Muscle of leg (tissue), 11 donors: ENCODE data around the gene SLC12A7. TPM values are rescaled to one million over a fixed set of nuclear protein-coding genes. Genes with fewer than 3 reads are reported as not detected.

Experiments
- DNase-seq: peaks from one replicate; pipeline ENCODE4 v3.0.0; 2013
- H3K27ac ChIP-seq: one replicate; pipeline ENCODE4 v1.5.1; 2013; ENCODE audit warnings: mild to moderate bottlenecking, low read length, control low read depth
- H3K27me3 ChIP-seq: one replicate; pipeline ENCODE4 v1.6.1; 2013; ENCODE audit warnings: low read length; ENCODE audit not compliant: control insufficient read depth, insufficient read depth
- H3K36me3 ChIP-seq: one replicate; pipeline ENCODE4 v1.6.1; 2013; ENCODE audit warnings: low read length; ENCODE audit not compliant: control insufficient read depth, insufficient read depth
- H3K4me1 ChIP-seq: one replicate; pipeline ENCODE4 v1.6.1; 2013; ENCODE audit warnings: low read length; ENCODE audit not compliant: control insufficient read depth, insufficient read depth
- H3K4me3 ChIP-seq: one replicate; pipeline ENCODE4 v1.5.1; 2013; ENCODE audit warnings: low read length, control low read depth
- H3K9me3 ChIP-seq: replicated peaks from 2 replicates; pipeline ENCODE4 v1.6.1; 2013; ENCODE audit warnings: low read depth, low read length; ENCODE audit not compliant: control insufficient read depth
- WGBS: methylation state at CpG from one replicate; pipeline ENCODE4 v1.1.5; 2013; ENCODE audit warnings: missing lambda C conversion rate; ENCODE audit not compliant: insufficient coverage; 5-methylcytosine and 5-hydroxymethylcytosine counted together
- polyA plus RNA-seq, 8 donors: library from polyadenylated mRNA; unstranded; fragments of 120-200 nt; gene quantifications; one replicate each; pipeline versions ENCODE4 v1.2.1 to v1.2.3, GENCODE V29; 2013; ENCODE audit warnings: inconsistent platforms in 1 of 8, low replicate concordance in 1 of 8; ENCODE audit not compliant: insufficient read length in 8 of 8, insufficient read depth in 1 of 8
- total RNA-seq: library from RNA; stranded (reverse); fragments of 120-200 nt; gene quantifications from one replicate; pipeline ENCODE4 v1.2.4, GENCODE V29; 2013

The SLC12A7 gene
- total and polyA plus RNA-seq, 9 donors = 5.5 to 12.5 (median 10.8) TPM

DNA sequence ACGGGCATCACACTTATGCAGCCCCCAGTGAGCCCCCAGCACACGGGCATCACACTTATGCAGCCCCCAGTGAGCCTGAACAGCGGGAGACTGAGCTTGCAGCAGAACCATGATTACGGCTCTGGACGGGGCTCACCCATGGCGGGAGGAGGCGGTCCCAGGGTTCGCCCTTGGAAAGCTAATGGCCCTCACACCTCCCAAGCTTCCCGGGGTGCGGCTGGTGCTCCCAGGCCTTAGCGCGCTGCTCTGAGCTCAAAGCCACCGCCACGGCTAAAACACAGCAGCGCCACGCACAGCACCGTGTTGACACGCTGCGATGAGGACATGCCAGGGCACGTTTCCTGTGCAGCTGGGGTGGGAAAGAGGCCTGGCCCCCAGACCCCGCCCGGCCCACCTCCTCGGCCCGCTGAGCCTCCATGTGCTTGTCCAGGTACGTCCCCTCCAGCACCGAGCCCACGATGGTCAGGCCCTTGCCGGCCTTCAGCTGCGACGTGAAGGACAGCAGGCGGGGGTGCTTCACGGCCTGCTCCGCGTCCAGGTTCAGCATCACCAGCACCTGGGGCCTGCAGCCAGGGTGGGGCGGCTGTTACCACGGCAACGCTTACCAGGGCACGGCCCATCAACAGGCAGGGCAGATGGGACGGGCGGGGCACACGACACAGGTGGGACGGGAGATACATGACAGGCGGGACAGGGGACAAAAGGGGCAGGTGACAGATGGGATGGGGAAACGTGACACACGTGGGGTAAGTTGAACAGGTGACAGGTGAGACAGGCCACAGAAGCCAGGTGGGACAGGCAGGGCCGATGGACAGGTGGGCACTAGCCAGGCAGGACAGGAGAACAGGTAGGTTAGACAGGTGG is 38.4 kb downstream of the SLC12A7 start:
- no peak for DNase-seq
- no peak overlapping the region for H3K27ac ChIP-seq
- no peaks in the 10 kb centered on the region for H3K4me1 ChIP-seq
- peaks cover 15% of the 10 kb centered on the region for H3K36me3 ChIP-seq
- WGBS = 80% methylated on average over 40 of the region's 46 CpGs
- H3K4me3 ChIP-seq = no peak overlapping the region
- H3K9me3 ChIP-seq = no peaks in the 10 kb centered on the region
- no peaks in the 10 kb centered on the region for H3K27me3 ChIP-seq

GRCh38 chr5:1069720-1070088 is 42.2 kb downstream of the SLC12A7 start:
- H3K4me3 ChIP-seq = no peak overlapping the region
- WGBS = 78% methylated on average over 8 of the region's 15 CpGs
- DNase-seq = no peak
- peaks cover 7% of the 10 kb centered on the region for H3K36me3 ChIP-seq
- H3K27me3 ChIP-seq = no peaks in the 10 kb centered on the region
- H3K9me3 ChIP-seq = no peaks in the 10 kb centered on the region
- H3K4me1 ChIP-seq = peaks cover 11% of the 10 kb centered on the region
- no peak overlapping the region for H3K27ac ChIP-seq

- 91% methylated on average over 26 of the region's 33 CpGs for WGBS
- no peak overlapping the region for H3K4me3 ChIP-seq
- H3K36me3 ChIP-seq = peaks cover 10% of the 10 kb centered on the region
- H3K9me3 ChIP-seq = no peaks in the 10 kb centered on the region
- no peaks in the 10 kb centered on the region for H3K27me3 ChIP-seq
- peaks cover 11% of the 10 kb centered on the region for H3K4me1 ChIP-seq
- DNase-seq = no peak
- H3K27ac ChIP-seq = no peak overlapping the region
These were observed 42.8 kb downstream of the SLC12A7 start for GRCh38 chr5:1068895-1069719.

- H3K9me3 ChIP-seq = no peaks in the 10 kb centered on the region
- DNase-seq = peak; percentile 55
- no peak overlapping the region for H3K27ac ChIP-seq
- H3K27me3 ChIP-seq = no peaks in the 10 kb centered on the region
- WGBS = 68% methylated on average over 31 of the region's 34 CpGs
- H3K4me1 ChIP-seq = peaks cover 11% of the 10 kb centered on the region
- H3K4me3 ChIP-seq = no peak overlapping the region
- peaks cover 7% of the 10 kb centered on the region for H3K36me3 ChIP-seq
These were observed 43.5 kb downstream of the SLC12A7 start for GRCh38 chr5:1068204-1068894.

GRCh38 chr5:1067141-1068121 is 44.4 kb downstream of the SLC12A7 start:
- Histone ChIP-seq H3K4me3 (no peak overlapping the region), H3K27ac (no peak overlapping the region), H3K27me3 (no peaks in the 10 kb centered on the region), H3K36me3 (peaks cover 7% of the 10 kb centered on the region), H3K4me1 (peaks cover 11% of the 10 kb centered on the region), H3K9me3 (no peaks in the 10 kb centered on the region)
- DNase-seq = no peak
- WGBS = 66% methylated on average over 45 of the region's 45 CpGs

GRCh38 chr5:1066676-1067075 is 45.2 kb downstream of the SLC12A7 start:
- Histone ChIP-seq H3K4me3 (no peak overlapping the region), H3K4me1 (peaks cover 11% of the 10 kb centered on the region), H3K36me3 (peaks cover 7% of the 10 kb centered on the region), H3K9me3 (no peaks in the 10 kb centered on the region), H3K27ac (no peak overlapping the region), H3K27me3 (no peaks in the 10 kb centered on the region)
- no peak for DNase-seq
- 82% methylated on average over 12 of the region's 12 CpGs for WGBS

GRCh38 chr5:1065891-1066650 is 45.8 kb downstream of the SLC12A7 start:
- Histone ChIP-seq H3K9me3 (no peaks in the 10 kb centered on the region), H3K27me3 (no peaks in the 10 kb centered on the region), H3K4me3 (no peak overlapping the region), H3K36me3 (peaks cover 7% of the 10 kb centered on the region), H3K4me1 (peaks cover 11% of the 10 kb centered on the region), H3K27ac (no peak overlapping the region)
- no peak for DNase-seq
- 85% methylated on average over 14 of the region's 16 CpGs for whole genome bisulfite sequencing

GRCh38 chr5:1065143-1065750 is 46.6 kb downstream of the SLC12A7 start:
- no peak for DNase-seq
- H3K4me3 ChIP-seq = no peak overlapping the region
- 91% methylated on average over 17 of the region's 26 CpGs for WGBS
- H3K36me3 ChIP-seq = peaks cover 7% of the 10 kb centered on the region
- H3K27me3 ChIP-seq = no peaks in the 10 kb centered on the region
- H3K4me1 ChIP-seq = peaks cover 11% of the 10 kb centered on the region
- no peak overlapping the region for H3K27ac ChIP-seq
- H3K9me3 ChIP-seq = no peaks in the 10 kb centered on the region
